H1 (cell line): ENCODE data around the gene TTC28. TPM values are rescaled to one million over a fixed set of nuclear protein-coding genes. Genes with fewer than 3 reads are reported as not detected.

Experiments
- ATF2 ChIP-seq: IDR thresholded peaks from 2 replicates; pipeline ENCODE4 v1.6.1; 2012; ENCODE audit warnings: low read length, inconsistent platforms
- CTCF ChIP-seq, 3 experiments: IDR thresholded peaks; 1 replicate in 2 of 3; 2 replicates in 1 of 3; pipeline versions ENCODE4 v1.5.1 to v1.6.1; 2011; ENCODE audit warnings: low read length in 3 of 3, mild to moderate bottlenecking in 3 of 3, inconsistent platforms in 2 of 3, low read depth in 1 of 3, moderate library complexity in 1 of 3; ENCODE audit not compliant: insufficient read depth in 1 of 3; ENCODE audit errors: control extremely low read depth in 1 of 3
- EP300 ChIP-seq, 2 experiments: IDR thresholded peaks; 1 replicate in 1 of 2; 2 replicates in 1 of 2; pipeline ENCODE4 v1.6.1; 2011 to 2012; ENCODE audit warnings: low read depth in 2 of 2, low read length in 2 of 2, mild to moderate bottlenecking in 2 of 2, borderline replicate concordance in 1 of 2, inconsistent platforms in 1 of 2, moderate library complexity in 1 of 2
- GABPA ChIP-seq: IDR thresholded peaks from 2 replicates; pipeline ENCODE4 v1.6.1; 2011; ENCODE audit warnings: mild to moderate bottlenecking, low read length, moderate library complexity, borderline replicate concordance; ENCODE audit not compliant: insufficient read depth
- SP1 ChIP-seq: IDR thresholded peaks from 2 replicates; pipeline ENCODE4 v1.6.1; 2011; ENCODE audit warnings: low read depth, low read length
- ZNF274 ChIP-seq: IDR thresholded peaks from 2 replicates; pipeline ENCODE4 v1.7.0; 2012; ENCODE audit warnings: low read length, borderline replicate concordance; ENCODE audit errors: extremely low read depth
- polyA plus RNA-seq, 7 experiments: library from polyadenylated mRNA; depleted of rRNA in 3 of 7; stranded (reverse) in 5 of 7; unstranded in 2 of 7; fragments of >200 nt in 5 of 7; fragments of 200-250 nt in 2 of 7; gene quantifications; 1 replicate in 5 of 7; 2 replicates in 1 of 7; 4 replicates in 1 of 7; pipeline versions ENCODE4 v1.2.1 to v1.2.3, GENCODE V29; 2011 to 2013; ENCODE audit warnings: missing spikeins in 2 of 7, mixed read lengths in 2 of 7
- total RNA-seq: library from RNA; stranded (reverse); fragmentation: NEBNext Ultra II Directional; extraction: Animal tissue kit (Norgen Biotek cat#: 25700); gene quantifications from 2 replicates; pipeline ENCODE4 v1.2.1, GENCODE V29; 2021

Gene TTC28
- total and polyA plus RNA-seq, 2 of the 8 experiments (the other 6 are each of a cell fraction or from before 2014, with no cell fraction given) = 2.6 to 12.6 TPM

GRCh38 chr22:28051091-28051786 is 628.4 kb downstream of the TTC28 start (continued):
- TF ChIP-seq CTCF (IDR thresholded peaks at IDR 0.05; ENCODE audit: control extremely low read depth in 1 of 3, insufficient read depth in 1 of 3, low read depth in 1 of 3, low read length in 3 of 3) = no peak
- TF ChIP-seq SP1 = no peak
- TF ChIP-seq ATF2 = no peak
- no peak for TF ChIP-seq ZNF274
- TF ChIP-seq GABPA = no peak
- no peak for TF ChIP-seq EP300 (IDR thresholded peaks at IDR 0.05; ENCODE audit: borderline replicate concordance in 1 of 2, low read depth in 2 of 2, low read length in 2 of 2)
